ENCODE results near the gene FRMD5.

The FRMD5 gene

GRCh38 chr15:44029003-44029402, 166.1 kb downstream of the FRMD5 start:
- DNase-seq (ENCODE audit: extremely low read depth, low read depth), result no peak
- no peak for TF ChIP-seq CTCF (IDR thresholded peaks at IDR 0.05; ENCODE audit: low read depth, low read length)

- TF ChIP-seq CTCF (IDR thresholded peaks at IDR 0.05; ENCODE audit: low read depth, low read length), result no peak
- no peak for DNase-seq (ENCODE audit: extremely low read depth, low read depth)
Measured at GRCh38 chr15:44028349-44028748, 166.7 kb downstream of the FRMD5 start.

GRCh38 chr15:44024155-44024554, 170.9 kb downstream of the FRMD5 start:
- no peak for DNase-seq (ENCODE audit: extremely low read depth, low read depth)
- no peak for TF ChIP-seq CTCF (IDR thresholded peaks at IDR 0.05; ENCODE audit: low read depth, low read length)

- TF ChIP-seq CTCF (IDR thresholded peaks at IDR 0.05; ENCODE audit: low read depth, low read length), result no peak
- DNase-seq (ENCODE audit: extremely low read depth, low read depth), result no peak
Measured at GRCh38 chr15:44023176-44023575, 171.9 kb downstream of the FRMD5 start.

- TF ChIP-seq CTCF (IDR thresholded peaks at IDR 0.05; ENCODE audit: low read depth, low read length), result no peak
- DNase-seq (ENCODE audit: extremely low read depth, low read depth), result no peak
Measured at GRCh38 chr15:44018151-44018550, 176.9 kb downstream of the FRMD5 start.

GRCh38 chr15:44015545-44016305, 179.3 kb downstream of the FRMD5 start:
- no peak for DNase-seq (ENCODE audit: extremely low read depth, low read depth)
- TF ChIP-seq CTCF (IDR thresholded peaks at IDR 0.05; ENCODE audit: low read depth, low read length), result no peak

- DNase-seq (ENCODE audit: extremely low read depth, low read depth), result no peak
- no peak for TF ChIP-seq CTCF (IDR thresholded peaks at IDR 0.05; ENCODE audit: low read depth, low read length)
Measured at GRCh38 chr15:44011238-44011854, 183.7 kb downstream of the FRMD5 start.

Data from AG09319 (cell line).